GM19099 (cell line): ENCODE measurements around the gene YPEL2.

Source experiments
- POLR2A ChIP-seq: IDR thresholded peaks from 3 replicates; pipeline ENCODE4 v1.6.1; 2011; ENCODE audit warnings: low read depth; ENCODE audit not compliant: insufficient read length; ENCODE audit errors: extremely low read depth

YPEL2 gene

GRCh38 chr17:59327981-59328290, 3.5 kb upstream of the YPEL2 start:
- no peak for TF ChIP-seq POLR2A

GRCh38 chr17:59328601-59329000, 2.9 kb upstream of the YPEL2 start:
- TF ChIP-seq POLR2A, result no peak

GRCh38 chr17:59329176-59330052, 2.0 kb upstream of the YPEL2 start:
- TF ChIP-seq POLR2A, result no peak

- no peak for TF ChIP-seq POLR2A
These were observed 1.2 kb upstream of the YPEL2 start for GRCh38 chr17:59330053-59330942.

- TF ChIP-seq POLR2A, result no peak
These were observed 684 bp downstream of the YPEL2 start for GRCh38 chr17:59331929-59332748.

GRCh38 chr17:59332749-59333377, 1.4 kb downstream of the YPEL2 start:
- no peak for TF ChIP-seq POLR2A

- TF ChIP-seq POLR2A, result no peak
These were observed 2.4 kb downstream of the YPEL2 start for GRCh38 chr17:59333836-59334235.

GRCh38 chr17:59335685-59336084, 4.2 kb downstream of the YPEL2 start:
- no peak for TF ChIP-seq POLR2A

GRCh38 chr17:59337741-59338299, 6.4 kb downstream of the YPEL2 start:
- no peak for TF ChIP-seq POLR2A

GRCh38 chr17:59338498-59338897, 7.0 kb downstream of the YPEL2 start:
- no peak for TF ChIP-seq POLR2A

- no peak for TF ChIP-seq POLR2A
These were observed 10.5 kb downstream of the YPEL2 start for GRCh38 chr17:59341922-59342321.

- no peak for TF ChIP-seq POLR2A
These were observed 11.3 kb downstream of the YPEL2 start for GRCh38 chr17:59342681-59343131.

- TF ChIP-seq POLR2A, result no peak
These were observed 14.0 kb downstream of the YPEL2 start for GRCh38 chr17:59345476-59345875.

- TF ChIP-seq POLR2A, result no peak
These were observed 14.9 kb downstream of the YPEL2 start for GRCh38 chr17:59346341-59346740.
